CD14-positive monocyte (primary cell): Measurements from ENCODE around the gene TFR2. TPM values are rescaled to one million over a fixed set of nuclear protein-coding genes. Genes with fewer than 3 reads are reported as not detected.

ENCODE experiments used
- DNase-seq, 3 donors: peaks; one replicate each; pipeline ENCODE4 v3.0.0-alpha.2; 2011 to 2022
- H2AFZ ChIP-seq: 2 replicates; pipeline ENCODE4 v1.6.0; 2012; ENCODE audit warnings: mild to moderate bottlenecking, low read depth, low read length, inconsistent platforms; ENCODE audit not compliant: insufficient read depth, poor library complexity, severe bottlenecking
- H3K27ac ChIP-seq, 2 donors: 1 replicate in 1 of 2; 2 replicates in 1 of 2; pipeline ENCODE4 v1.5.1; 2012 to 2013; ENCODE audit warnings: low read length in 2 of 2, control low read depth in 1 of 2, inconsistent platforms in 1 of 2, low read depth in 1 of 2, mild to moderate bottlenecking in 1 of 2
- H3K27me3 ChIP-seq, 2 donors: one replicate each; pipeline versions ENCODE4 v1.6.0 to v1.6.1; 2011 to 2013; ENCODE audit warnings: low read length in 2 of 2; ENCODE audit not compliant: control insufficient read depth in 2 of 2, insufficient read depth in 2 of 2
- H3K36me3 ChIP-seq, 2 donors: replicated peaks in 1 of 2; 1 replicate in 1 of 2; 2 replicates in 1 of 2; pipeline versions ENCODE4 v1.5.1 to v1.6.1; 2012 to 2013; ENCODE audit warnings: low read length in 2 of 2, control low read depth in 1 of 2, inconsistent platforms in 1 of 2, mild to moderate bottlenecking in 1 of 2; ENCODE audit not compliant: insufficient read depth in 2 of 2, control insufficient read depth in 1 of 2
- H3K4me1 ChIP-seq, 2 donors: 1 replicate in 1 of 2; 2 replicates in 1 of 2; pipeline versions ENCODE4 v1.5.1 to v1.6.1; 2012 to 2013; ENCODE audit warnings: low read length in 2 of 2, control low read depth in 1 of 2, inconsistent platforms in 1 of 2, mild to moderate bottlenecking in 1 of 2, moderate library complexity in 1 of 2; ENCODE audit not compliant: insufficient read depth in 2 of 2, control insufficient read depth in 1 of 2
- H3K4me2 ChIP-seq: replicated peaks from 2 replicates; pipeline ENCODE3; 2012; ENCODE audit warnings: low read length, moderate library complexity, mild to moderate bottlenecking; ENCODE audit not compliant: poor library complexity, severe bottlenecking; ENCODE audit errors: extremely low read depth
- H3K4me3 ChIP-seq, 3 experiments: fragments of 200-600 bp in 1 of 3; sonication (generic) in 1 of 3; replicated peaks in 1 of 3; 1 replicate in 2 of 3; 2 replicates in 1 of 3; pipeline ENCODE4 v1.5.1; 2011 to 2013; ENCODE audit warnings: low read length in 3 of 3, mild to moderate bottlenecking in 3 of 3, control low read depth in 2 of 3, low read depth in 2 of 3, inconsistent platforms in 1 of 3, moderate library complexity in 1 of 3
- H3K79me2 ChIP-seq: 2 replicates; pipeline ENCODE4 v1.6.0; 2012; ENCODE audit warnings: mild to moderate bottlenecking, control low read depth, inconsistent platforms, low read length, moderate library complexity; ENCODE audit not compliant: insufficient read depth
- H3K9ac ChIP-seq: 2 replicates; pipeline ENCODE4 v1.6.0; 2017; ENCODE audit warnings: low read length, mild to moderate bottlenecking; ENCODE audit not compliant: insufficient read depth, poor library complexity, severe bottlenecking
- H3K9me3 ChIP-seq, 2 donors: replicated peaks in 1 of 2; 1 replicate in 1 of 2; 2 replicates in 1 of 2; pipeline versions ENCODE4 v1.5.1 to v1.6.1; 2012 to 2013; ENCODE audit warnings: low read length in 2 of 2, control low read depth in 1 of 2; ENCODE audit not compliant: control insufficient read depth in 1 of 2, insufficient read depth in 1 of 2
- H4K20me1 ChIP-seq: 2 replicates; pipeline ENCODE4 v1.6.0; 2012; ENCODE audit warnings: mild to moderate bottlenecking, low read length, control low read depth, moderate library complexity; ENCODE audit not compliant: insufficient read depth
- H3K27ac Mint-ChIP-seq, 7 donors: one replicate each; pipeline ENCODE4 v1.8.0; 2020; ENCODE audit warnings: mild to moderate bottlenecking in 7 of 7, mixed read lengths in 7 of 7, moderate library complexity in 6 of 7, inconsistent platforms in 2 of 7
- H3K27me3 Mint-ChIP-seq, 3 donors: one replicate each; pipeline ENCODE4 v1.8.0; 2021 to 2022; ENCODE audit warnings: low read depth in 3 of 3, mild to moderate bottlenecking in 3 of 3, mixed read lengths in 3 of 3, moderate library complexity in 3 of 3, inconsistent platforms in 1 of 3
- H3K36me3 Mint-ChIP-seq, 2 donors: one replicate each; pipeline ENCODE4 v1.8.0; 2020; ENCODE audit warnings: mixed read lengths in 2 of 2, inconsistent platforms in 1 of 2, mild to moderate bottlenecking in 1 of 2
- H3K4me1 Mint-ChIP-seq: one replicate; pipeline ENCODE4 v1.8.0; 2020; ENCODE audit warnings: mild to moderate bottlenecking, mixed read lengths
- H3K4me3 Mint-ChIP-seq, 2 donors: one replicate each; pipeline ENCODE4 v1.8.0; 2020; ENCODE audit warnings: mild to moderate bottlenecking in 2 of 2, mixed read lengths in 2 of 2, moderate library complexity in 1 of 2
- H3K9me3 Mint-ChIP-seq, 7 donors: one replicate each; pipeline ENCODE4 v1.8.0; 2020 to 2022; ENCODE audit warnings: mixed read lengths in 7 of 7, mild to moderate bottlenecking in 6 of 7, moderate library complexity in 6 of 7, inconsistent platforms in 2 of 7
- WGBS: methylation state at CpG from one replicate; pipeline ENCODE4 v1.1.5; 2013; ENCODE audit warnings: missing lambda C conversion rate; ENCODE audit not compliant: insufficient coverage; 5-methylcytosine and 5-hydroxymethylcytosine counted together
- intact Hi-C, 2 donors: fragments of 100-400 bp; cut with micrococcal nuclease; formaldehyde crosslinking; loops; one replicate each; pipeline versions ENCODE4 v1.15.0 to v1.15.1; 2023
- polyA plus RNA-seq, 3 donors: library from polyadenylated mRNA; depleted of rRNA in 1 of 3; unstranded in 2 of 3; stranded (reverse) in 1 of 3; fragments of 300-500 nt in 2 of 3; fragments of >200 nt in 1 of 3; fragmentation: Illumina TruSeq in 2 of 3; gene quantifications; 1 replicate in 2 of 3; 2 replicates in 1 of 3; pipeline ENCODE4 v1.2.3, GENCODE V29; 2012 to 2021
- TF ChIP-seq, protein P1 (sequence below): fragments of 200-600 bp; IDR thresholded peaks from one replicate; pipeline ENCODE4 v1.8.0; 2022; ENCODE audit warnings: antibody characterized with exemption, mild to moderate bottlenecking

TFR2 gene
- polyA plus RNA-seq, 3 donors: 0.79 to 1.4 TPM; not detected in 1

DNA sequence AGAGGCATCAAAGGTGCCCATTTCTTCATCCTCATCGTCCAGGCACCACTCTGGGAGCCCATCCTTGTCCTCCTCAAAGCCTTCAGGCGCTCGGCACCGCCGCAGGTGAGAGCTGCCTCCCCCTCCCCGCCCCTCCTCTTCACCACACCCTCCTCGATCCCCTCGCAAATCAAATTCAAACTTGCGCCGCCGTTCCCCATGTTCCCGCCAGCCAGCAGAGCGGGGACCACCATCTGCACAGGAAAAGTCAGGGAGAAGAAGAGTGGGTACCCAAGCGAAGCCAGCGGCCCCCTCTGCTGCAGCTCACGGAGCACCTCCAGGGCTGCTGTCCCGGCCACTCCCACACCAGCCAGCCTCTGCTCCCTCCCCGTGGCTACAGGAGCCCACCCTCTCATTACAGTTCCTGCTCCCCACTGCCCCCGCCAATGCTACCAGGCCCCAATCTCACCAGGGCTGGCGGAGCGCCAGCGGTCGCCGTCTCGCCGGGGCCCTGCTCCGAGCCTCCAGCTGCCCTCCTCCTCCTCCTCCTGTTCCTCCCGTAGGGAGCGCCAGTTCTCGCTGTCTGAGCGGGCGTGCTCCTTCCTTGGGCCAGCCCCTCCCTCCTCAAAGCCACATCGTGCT, 45.0 kb upstream of the TFR2 start:
- no peaks in the 10 kb centered on the region for H3K27me3 Mint-ChIP-seq
- no peak overlapping the region for H3K4me2 ChIP-seq
- peaks cover 100% of the 10 kb centered on the region for H4K20me1 ChIP-seq
- H2AFZ ChIP-seq: no peak overlapping the region
- H3K4me1 Mint-ChIP-seq: peaks cover 3% of the 10 kb centered on the region
- 91% methylated on average over 14 of the region's 33 CpGs for WGBS
- H3K36me3 Mint-ChIP-seq: peaks cover 44 to 76% of the 10 kb centered on the region in 2 donors
- no peak overlapping the region for H3K27ac Mint-ChIP-seq
- TF ChIP-seq, protein P1, sequence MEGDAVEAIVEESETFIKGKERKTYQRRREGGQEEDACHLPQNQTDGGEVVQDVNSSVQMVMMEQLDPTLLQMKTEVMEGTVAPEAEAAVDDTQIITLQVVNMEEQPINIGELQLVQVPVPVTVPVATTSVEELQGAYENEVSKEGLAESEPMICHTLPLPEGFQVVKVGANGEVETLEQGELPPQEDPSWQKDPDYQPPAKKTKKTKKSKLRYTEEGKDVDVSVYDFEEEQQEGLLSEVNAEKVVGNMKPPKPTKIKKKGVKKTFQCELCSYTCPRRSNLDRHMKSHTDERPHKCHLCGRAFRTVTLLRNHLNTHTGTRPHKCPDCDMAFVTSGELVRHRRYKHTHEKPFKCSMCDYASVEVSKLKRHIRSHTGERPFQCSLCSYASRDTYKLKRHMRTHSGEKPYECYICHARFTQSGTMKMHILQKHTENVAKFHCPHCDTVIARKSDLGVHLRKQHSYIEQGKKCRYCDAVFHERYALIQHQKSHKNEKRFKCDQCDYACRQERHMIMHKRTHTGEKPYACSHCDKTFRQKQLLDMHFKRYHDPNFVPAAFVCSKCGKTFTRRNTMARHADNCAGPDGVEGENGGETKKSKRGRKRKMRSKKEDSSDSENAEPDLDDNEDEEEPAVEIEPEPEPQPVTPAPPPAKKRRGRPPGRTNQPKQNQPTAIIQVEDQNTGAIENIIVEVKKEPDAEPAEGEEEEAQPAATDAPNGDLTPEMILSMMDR: no peak
- peaks cover 37% of the 10 kb centered on the region for H3K79me2 ChIP-seq
- H3K4me3 Mint-ChIP-seq: no peak overlapping the region
- H3K9me3 ChIP-seq: no peaks in the 10 kb centered on the region
- H3K27me3 ChIP-seq: no peaks in the 10 kb centered on the region
- H3K9ac ChIP-seq: no peak overlapping the region
- intact Hi-C loops: no loop called here
- H3K36me3 ChIP-seq: peaks cover 74 to 89% of the 10 kb centered on the region in 2 donors
- no peak for DNase-seq
- peaks cover 1 to 5% of the 10 kb centered on the region in 2 donors for H3K4me1 ChIP-seq
- H3K27ac ChIP-seq: no peak overlapping the region
- peaks cover 0 to 1% (median 0%) of the 10 kb centered on the region in 7 donors for H3K9me3 Mint-ChIP-seq
- H3K4me3 ChIP-seq: no peak overlapping the region

DNA sequence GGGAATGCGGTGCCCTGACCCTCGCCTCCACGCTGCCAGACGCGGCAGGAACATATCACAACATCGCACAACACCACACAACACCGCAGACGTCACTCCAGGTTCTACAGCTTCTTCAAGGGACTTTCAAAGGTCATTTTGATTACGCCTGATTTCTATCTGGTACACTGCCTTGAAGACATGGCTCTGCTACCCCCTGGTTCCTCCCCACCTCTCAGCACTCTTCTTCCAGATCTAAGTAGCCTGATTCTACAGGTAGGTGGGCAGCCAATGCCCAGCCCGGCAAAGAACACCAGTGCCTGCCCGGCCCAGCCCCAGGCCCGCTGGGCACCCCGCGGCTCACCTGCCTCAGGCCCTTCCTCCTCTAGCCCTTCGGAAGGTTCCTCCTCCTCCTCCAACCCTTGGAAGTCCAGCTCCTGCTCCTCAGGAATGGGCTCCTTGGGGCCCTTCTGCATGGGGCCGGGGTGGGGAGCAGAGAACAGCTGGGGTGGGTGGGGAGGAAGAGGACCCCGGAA, 44.3 kb upstream of the TFR2 start:
- intact Hi-C loops: no loop called here
- H3K4me3 Mint-ChIP-seq: no peak overlapping the region

More for the DNA sequence above, 44.3 kb upstream of the TFR2 start:
- Histone ChIP-seq H3K27ac (no peak overlapping the region), H3K4me3 (no peak overlapping the region), H3K4me2 (no peak overlapping the region), H3K79me2 (peaks cover 30% of the 10 kb centered on the region), H3K4me1 (peaks cover 2 to 4% of the 10 kb centered on the region in 2 donors), H3K9me3 (no peaks in the 10 kb centered on the region), H3K27me3 (no peaks in the 10 kb centered on the region), H2AFZ (no peak overlapping the region), H3K9ac (no peak overlapping the region), H4K20me1 (peaks cover 99% of the 10 kb centered on the region), H3K36me3 (peaks cover 78 to 91% of the 10 kb centered on the region in 2 donors)
- peaks cover 0 to 1% (median 0%) of the 10 kb centered on the region in 7 donors for H3K9me3 Mint-ChIP-seq
- no peak overlapping the region for H3K27ac Mint-ChIP-seq
- WGBS: 90% methylated on average over 11 of the region's 17 CpGs
- H3K27me3 Mint-ChIP-seq: no peaks in the 10 kb centered on the region
- DNase-seq: no peak
- TF ChIP-seq, protein P1: no peak
- peaks cover 2% of the 10 kb centered on the region for H3K4me1 Mint-ChIP-seq
- H3K36me3 Mint-ChIP-seq: peaks cover 44 to 78% of the 10 kb centered on the region in 2 donors
